K562 (cell line): ENCODE data around the gene ZNF292. TPM values are rescaled to one million over a fixed set of nuclear protein-coding genes. Genes with fewer than 3 reads are reported as not detected.

Experiments used
- CHD1 ChIP-seq: fragments of 200-600 bp; sonication (generic); IDR thresholded peaks from one replicate; pipeline ENCODE4 v1.6.1; 2012; ENCODE audit warnings: mild to moderate bottlenecking, moderate library complexity, low read length, inconsistent platforms
- ELF1 ChIP-seq: fragments of 200-800 bp; sonication (Bioruptor generic); IDR thresholded peaks from 2 replicates; pipeline ENCODE4 v1.6.1; 2016; ENCODE audit warnings: missing genetic modification characterization, missing compliant biosample characterization
- MECOM ChIP-seq: fragments of 250-450 bp; sonication (Bioruptor Pico); IDR thresholded peaks from 2 replicates; pipeline ENCODE4 v1.8.0; 2022; ENCODE audit warnings: inconsistent platforms
- RBM22 ChIP-seq: fragments of 200-400 bp; formaldehyde crosslinking; IDR thresholded peaks from 2 replicates; pipeline ENCODE4 v1.6.1; 2018; ENCODE audit warnings: low read length, low read depth; ENCODE audit not compliant: poor library complexity, severe bottlenecking
- TFAP4 ChIP-seq: sonication (generic); formaldehyde crosslinking; IDR thresholded peaks from 2 replicates; pipeline ENCODE4 v1.8.0; 2022; ENCODE audit warnings: missing genetic modification reagents, mild to moderate bottlenecking, moderate library complexity, borderline replicate concordance
- polyA plus RNA-seq, 8 experiments: library from polyadenylated mRNA; depleted of rRNA in 4 of 8; stranded (reverse) in 5 of 8; unstranded in 3 of 8; fragments of >200 nt; fragmentation: Nextera tagmentation in 2 of 8; fragmentation: Illumina TruSeq in 1 of 8; extraction: Ambion mirVana in 2 of 8; extraction: Trizol in 1 of 8; gene quantifications; 2 replicates each; pipeline versions ENCODE4 v1.2.1 to v1.2.3, GENCODE V29; 2011 to 2014; ENCODE audit warnings: inconsistent platforms in 1 of 8, missing spikeins in 1 of 8
- total RNA-seq, 7 experiments: library from RNA; depleted of rRNA in 6 of 7; stranded (reverse); fragments of >200 nt in 6 of 7; fragmentation: Illumina TruSeq in 2 of 7; extraction: Trizol in 2 of 7; gene quantifications; 2 replicates each; pipeline versions ENCODE4 v1.2.1 to v1.2.3, GENCODE V29; 2011 to 2021; ENCODE audit warnings: low replicate concordance in 1 of 7
- TF ChIP-seq, protein P1 (sequence below): fragments of 200-600 bp; sonication (generic); IDR thresholded peaks from one replicate; pipeline ENCODE4 v1.6.1; 2012; ENCODE audit warnings: mild to moderate bottlenecking, low read depth, low read length, inconsistent platforms
- TF ChIP-seq, protein P2 (sequence below): fragments of 250-450 bp; sonication (Bioruptor Pico); IDR thresholded peaks from 2 replicates; pipeline ENCODE4 v1.4.0; 2020; ENCODE audit warnings: mild to moderate bottlenecking
- TF ChIP-seq, protein P3 (sequence below), 2 experiments: fragments of 450-650 bp; conservative IDR thresholded peaks; 2 replicates each; pipeline ENCODE4 v1.6.1; 2017; ENCODE audit warnings: mild to moderate bottlenecking in 2 of 2, moderate library complexity in 2 of 2

Gene ZNF292
- total and polyA plus RNA-seq, 9 of the 15 experiments (the other 6 are each of a cell fraction or from before 2014, with no cell fraction given), result 4.4 to 17.1 (median 12.8) TPM

GRCh38 chr6:87154993-87155841 lies at the start of gene ZNF292 (continued):
- TF ChIP-seq, protein P1, sequence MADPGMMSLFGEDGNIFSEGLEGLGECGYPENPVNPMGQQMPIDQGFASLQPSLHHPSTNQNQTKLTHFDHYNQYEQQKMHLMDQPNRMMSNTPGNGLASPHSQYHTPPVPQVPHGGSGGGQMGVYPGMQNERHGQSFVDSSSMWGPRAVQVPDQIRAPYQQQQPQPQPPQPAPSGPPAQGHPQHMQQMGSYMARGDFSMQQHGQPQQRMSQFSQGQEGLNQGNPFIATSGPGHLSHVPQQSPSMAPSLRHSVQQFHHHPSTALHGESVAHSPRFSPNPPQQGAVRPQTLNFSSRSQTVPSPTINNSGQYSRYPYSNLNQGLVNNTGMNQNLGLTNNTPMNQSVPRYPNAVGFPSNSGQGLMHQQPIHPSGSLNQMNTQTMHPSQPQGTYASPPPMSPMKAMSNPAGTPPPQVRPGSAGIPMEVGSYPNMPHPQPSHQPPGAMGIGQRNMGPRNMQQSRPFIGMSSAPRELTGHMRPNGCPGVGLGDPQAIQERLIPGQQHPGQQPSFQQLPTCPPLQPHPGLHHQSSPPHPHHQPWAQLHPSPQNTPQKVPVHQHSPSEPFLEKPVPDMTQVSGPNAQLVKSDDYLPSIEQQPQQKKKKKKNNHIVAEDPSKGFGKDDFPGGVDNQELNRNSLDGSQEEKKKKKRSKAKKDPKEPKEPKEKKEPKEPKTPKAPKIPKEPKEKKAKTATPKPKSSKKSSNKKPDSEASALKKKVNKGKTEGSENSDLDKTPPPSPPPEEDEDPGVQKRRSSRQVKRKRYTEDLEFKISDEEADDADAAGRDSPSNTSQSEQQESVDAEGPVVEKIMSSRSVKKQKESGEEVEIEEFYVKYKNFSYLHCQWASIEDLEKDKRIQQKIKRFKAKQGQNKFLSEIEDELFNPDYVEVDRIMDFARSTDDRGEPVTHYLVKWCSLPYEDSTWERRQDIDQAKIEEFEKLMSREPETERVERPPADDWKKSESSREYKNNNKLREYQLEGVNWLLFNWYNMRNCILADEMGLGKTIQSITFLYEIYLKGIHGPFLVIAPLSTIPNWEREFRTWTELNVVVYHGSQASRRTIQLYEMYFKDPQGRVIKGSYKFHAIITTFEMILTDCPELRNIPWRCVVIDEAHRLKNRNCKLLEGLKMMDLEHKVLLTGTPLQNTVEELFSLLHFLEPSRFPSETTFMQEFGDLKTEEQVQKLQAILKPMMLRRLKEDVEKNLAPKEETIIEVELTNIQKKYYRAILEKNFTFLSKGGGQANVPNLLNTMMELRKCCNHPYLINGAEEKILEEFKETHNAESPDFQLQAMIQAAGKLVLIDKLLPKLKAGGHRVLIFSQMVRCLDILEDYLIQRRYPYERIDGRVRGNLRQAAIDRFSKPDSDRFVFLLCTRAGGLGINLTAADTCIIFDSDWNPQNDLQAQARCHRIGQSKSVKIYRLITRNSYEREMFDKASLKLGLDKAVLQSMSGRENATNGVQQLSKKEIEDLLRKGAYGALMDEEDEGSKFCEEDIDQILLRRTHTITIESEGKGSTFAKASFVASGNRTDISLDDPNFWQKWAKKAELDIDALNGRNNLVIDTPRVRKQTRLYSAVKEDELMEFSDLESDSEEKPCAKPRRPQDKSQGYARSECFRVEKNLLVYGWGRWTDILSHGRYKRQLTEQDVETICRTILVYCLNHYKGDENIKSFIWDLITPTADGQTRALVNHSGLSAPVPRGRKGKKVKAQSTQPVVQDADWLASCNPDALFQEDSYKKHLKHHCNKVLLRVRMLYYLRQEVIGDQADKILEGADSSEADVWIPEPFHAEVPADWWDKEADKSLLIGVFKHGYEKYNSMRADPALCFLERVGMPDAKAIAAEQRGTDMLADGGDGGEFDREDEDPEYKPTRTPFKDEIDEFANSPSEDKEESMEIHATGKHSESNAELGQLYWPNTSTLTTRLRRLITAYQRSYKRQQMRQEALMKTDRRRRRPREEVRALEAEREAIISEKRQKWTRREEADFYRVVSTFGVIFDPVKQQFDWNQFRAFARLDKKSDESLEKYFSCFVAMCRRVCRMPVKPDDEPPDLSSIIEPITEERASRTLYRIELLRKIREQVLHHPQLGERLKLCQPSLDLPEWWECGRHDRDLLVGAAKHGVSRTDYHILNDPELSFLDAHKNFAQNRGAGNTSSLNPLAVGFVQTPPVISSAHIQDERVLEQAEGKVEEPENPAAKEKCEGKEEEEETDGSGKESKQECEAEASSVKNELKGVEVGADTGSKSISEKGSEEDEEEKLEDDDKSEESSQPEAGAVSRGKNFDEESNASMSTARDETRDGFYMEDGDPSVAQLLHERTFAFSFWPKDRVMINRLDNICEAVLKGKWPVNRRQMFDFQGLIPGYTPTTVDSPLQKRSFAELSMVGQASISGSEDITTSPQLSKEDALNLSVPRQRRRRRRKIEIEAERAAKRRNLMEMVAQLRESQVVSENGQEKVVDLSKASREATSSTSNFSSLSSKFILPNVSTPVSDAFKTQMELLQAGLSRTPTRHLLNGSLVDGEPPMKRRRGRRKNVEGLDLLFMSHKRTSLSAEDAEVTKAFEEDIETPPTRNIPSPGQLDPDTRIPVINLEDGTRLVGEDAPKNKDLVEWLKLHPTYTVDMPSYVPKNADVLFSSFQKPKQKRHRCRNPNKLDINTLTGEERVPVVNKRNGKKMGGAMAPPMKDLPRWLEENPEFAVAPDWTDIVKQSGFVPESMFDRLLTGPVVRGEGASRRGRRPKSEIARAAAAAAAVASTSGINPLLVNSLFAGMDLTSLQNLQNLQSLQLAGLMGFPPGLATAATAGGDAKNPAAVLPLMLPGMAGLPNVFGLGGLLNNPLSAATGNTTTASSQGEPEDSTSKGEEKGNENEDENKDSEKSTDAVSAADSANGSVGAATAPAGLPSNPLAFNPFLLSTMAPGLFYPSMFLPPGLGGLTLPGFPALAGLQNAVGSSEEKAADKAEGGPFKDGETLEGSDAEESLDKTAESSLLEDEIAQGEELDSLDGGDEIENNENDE, result no peak
- TF ChIP-seq, protein P2, sequence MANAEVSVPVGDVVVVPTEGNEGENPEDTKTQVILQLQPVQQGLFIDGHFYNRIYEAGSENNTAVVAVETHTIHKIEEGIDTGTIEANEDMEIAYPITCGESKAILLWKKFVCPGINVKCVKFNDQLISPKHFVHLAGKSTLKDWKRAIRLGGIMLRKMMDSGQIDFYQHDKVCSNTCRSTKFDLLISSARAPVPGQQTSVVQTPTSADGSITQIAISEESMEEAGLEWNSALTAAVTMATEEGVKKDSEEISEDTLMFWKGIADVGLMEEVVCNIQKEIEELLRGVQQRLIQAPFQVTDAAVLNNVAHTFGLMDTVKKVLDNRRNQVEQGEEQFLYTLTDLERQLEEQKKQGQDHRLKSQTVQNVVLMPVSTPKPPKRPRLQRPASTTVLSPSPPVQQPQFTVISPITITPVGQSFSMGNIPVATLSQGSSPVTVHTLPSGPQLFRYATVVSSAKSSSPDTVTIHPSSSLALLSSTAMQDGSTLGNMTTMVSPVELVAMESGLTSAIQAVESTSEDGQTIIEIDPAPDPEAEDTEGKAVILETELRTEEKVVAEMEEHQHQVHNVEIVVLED, result peak; percentile 98
- TF ChIP-seq TFAP4 (CRISPR knock-in tag), result peak; percentile 95
- TF ChIP-seq RBM22, result no peak
- TF ChIP-seq CHD1, result no peak
- TF ChIP-seq, protein P3, sequence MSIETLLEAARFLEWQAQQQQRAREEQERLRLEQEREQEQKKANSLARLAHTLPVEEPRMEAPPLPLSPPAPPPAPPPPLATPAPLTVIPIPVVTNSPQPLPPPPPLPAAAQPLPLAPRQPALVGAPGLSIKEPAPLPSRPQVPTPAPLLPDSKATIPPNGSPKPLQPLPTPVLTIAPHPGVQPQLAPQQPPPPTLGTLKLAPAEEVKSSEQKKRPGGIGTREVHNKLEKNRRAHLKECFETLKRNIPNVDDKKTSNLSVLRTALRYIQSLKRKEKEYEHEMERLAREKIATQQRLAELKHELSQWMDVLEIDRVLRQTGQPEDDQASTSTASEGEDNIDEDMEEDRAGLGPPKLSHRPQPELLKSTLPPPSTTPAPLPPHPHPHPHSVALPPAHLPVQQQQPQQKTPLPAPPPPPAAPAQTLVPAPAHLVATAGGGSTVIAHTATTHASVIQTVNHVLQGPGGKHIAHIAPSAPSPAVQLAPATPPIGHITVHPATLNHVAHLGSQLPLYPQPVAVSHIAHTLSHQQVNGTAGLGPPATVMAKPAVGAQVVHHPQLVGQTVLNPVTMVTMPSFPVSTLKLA (conservative IDR thresholded peaks at IDR 0.05), result peak; percentile 99
- no peak for TF ChIP-seq MECOM
- peak; percentile 72 for TF ChIP-seq ELF1 (tag)
